ENCODE data around the gene PLPPR4.
"Not testable (repeated sequence)": the region's sequence is repeated elsewhere in the genome, so short reads cannot be mapped to it uniquely, and the experiment has no call there.

Gene PLPPR4

GRCh38 chr1:99251308-99251707 is 13.0 kb upstream of the PLPPR4 start:
- no peak for TF ChIP-seq CTCF (IDR thresholded peaks at IDR 0.05)
- H3K4me1 Mint-ChIP-seq, result no peaks in the 10 kb centered on the region
- no peaks in the 10 kb centered on the region for H3K36me3 Mint-ChIP-seq (ENCODE audit: low read depth)
- DNase-seq, result no peak
- no peak overlapping the region for H3K27ac Mint-ChIP-seq
- H3K4me3 Mint-ChIP-seq, result no peak overlapping the region
- no peaks in the 10 kb centered on the region for H3K9me3 Mint-ChIP-seq
- peaks cover 3% of the 10 kb centered on the region for H3K27me3 Mint-ChIP-seq (ENCODE audit: low read depth, poor library complexity)

- no peak overlapping the region for H3K27ac Mint-ChIP-seq
- no peaks in the 10 kb centered on the region for H3K9me3 Mint-ChIP-seq
- peaks cover 3% of the 10 kb centered on the region for H3K27me3 Mint-ChIP-seq (ENCODE audit: low read depth, poor library complexity)
- no peaks in the 10 kb centered on the region for H3K4me1 Mint-ChIP-seq
- no peak overlapping the region for H3K4me3 Mint-ChIP-seq
- no peaks in the 10 kb centered on the region for H3K36me3 Mint-ChIP-seq (ENCODE audit: low read depth)
- no peak for TF ChIP-seq CTCF (IDR thresholded peaks at IDR 0.05)
- no peak for DNase-seq
These were observed 11.7 kb upstream of the PLPPR4 start for GRCh38 chr1:99252630-99253029.

- DNase-seq; H3K9me3 Mint-ChIP-seq; H3K4me3 Mint-ChIP-seq; H3K36me3 Mint-ChIP-seq (ENCODE audit: low read depth); H3K4me1 Mint-ChIP-seq; H3K27ac Mint-ChIP-seq: not testable (repeated sequence)
- peaks cover 51% of the 10 kb centered on the region for H3K27me3 Mint-ChIP-seq (ENCODE audit: low read depth, poor library complexity)
These were observed 3.9 kb upstream of the PLPPR4 start for GRCh38 chr1:99260402-99260801.

GRCh38 chr1:99265124-99265523 is 832 bp downstream of the PLPPR4 start:
- Mint-ChIP-seq H3K27me3 (ENCODE audit: low read depth, poor library complexity) (peaks cover 64% of the 10 kb centered on the region), H3K27ac (no peak overlapping the region), H3K9me3 (no peaks in the 10 kb centered on the region), H3K36me3 (ENCODE audit: low read depth) (no peaks in the 10 kb centered on the region), H3K4me1 (peaks cover 6% of the 10 kb centered on the region), H3K4me3 (peak overlapping the region; percentile 88)
- DNase-seq, result no peak
- no peak for TF ChIP-seq CTCF (IDR thresholded peaks at IDR 0.05)

- H3K27ac Mint-ChIP-seq, result no peak overlapping the region
- no peak for DNase-seq
- H3K4me3 Mint-ChIP-seq, result no peak overlapping the region
- H3K27me3 Mint-ChIP-seq (ENCODE audit: low read depth, poor library complexity), result peaks cover 54% of the 10 kb centered on the region
- no peaks in the 10 kb centered on the region for H3K36me3 Mint-ChIP-seq (ENCODE audit: low read depth)
- peaks cover 6% of the 10 kb centered on the region for H3K4me1 Mint-ChIP-seq
- no peaks in the 10 kb centered on the region for H3K9me3 Mint-ChIP-seq
- TF ChIP-seq CTCF (IDR thresholded peaks at IDR 0.05), result no peak
These were observed 2.4 kb downstream of the PLPPR4 start for GRCh38 chr1:99266726-99267125.

- no peak overlapping the region for H3K27ac Mint-ChIP-seq
- no peaks in the 10 kb centered on the region for H3K9me3 Mint-ChIP-seq
- no peak for TF ChIP-seq CTCF (IDR thresholded peaks at IDR 0.05)
- peaks cover 41% of the 10 kb centered on the region for H3K27me3 Mint-ChIP-seq (ENCODE audit: low read depth, poor library complexity)
- no peak for DNase-seq
- H3K4me3 Mint-ChIP-seq, result no peak overlapping the region
- H3K4me1 Mint-ChIP-seq, result peaks cover 6% of the 10 kb centered on the region
- no peaks in the 10 kb centered on the region for H3K36me3 Mint-ChIP-seq (ENCODE audit: low read depth)
These were observed 3.7 kb downstream of the PLPPR4 start for GRCh38 chr1:99268021-99268420.

Data from nephron progenitor cell (in vitro differentiated cells).